HG02885 (cell line): ENCODE results near the gene ARHGAP4.

Experiments
- ATAC-seq: cut with Tn5 transposase; IDR thresholded peaks from one replicate; pipeline ENCODE4 v1.9.1; 2021; ENCODE audit warnings: mild to moderate bottlenecking; ENCODE audit not compliant: unreplicated experiment, poor library complexity

Gene ARHGAP4

DNA sequence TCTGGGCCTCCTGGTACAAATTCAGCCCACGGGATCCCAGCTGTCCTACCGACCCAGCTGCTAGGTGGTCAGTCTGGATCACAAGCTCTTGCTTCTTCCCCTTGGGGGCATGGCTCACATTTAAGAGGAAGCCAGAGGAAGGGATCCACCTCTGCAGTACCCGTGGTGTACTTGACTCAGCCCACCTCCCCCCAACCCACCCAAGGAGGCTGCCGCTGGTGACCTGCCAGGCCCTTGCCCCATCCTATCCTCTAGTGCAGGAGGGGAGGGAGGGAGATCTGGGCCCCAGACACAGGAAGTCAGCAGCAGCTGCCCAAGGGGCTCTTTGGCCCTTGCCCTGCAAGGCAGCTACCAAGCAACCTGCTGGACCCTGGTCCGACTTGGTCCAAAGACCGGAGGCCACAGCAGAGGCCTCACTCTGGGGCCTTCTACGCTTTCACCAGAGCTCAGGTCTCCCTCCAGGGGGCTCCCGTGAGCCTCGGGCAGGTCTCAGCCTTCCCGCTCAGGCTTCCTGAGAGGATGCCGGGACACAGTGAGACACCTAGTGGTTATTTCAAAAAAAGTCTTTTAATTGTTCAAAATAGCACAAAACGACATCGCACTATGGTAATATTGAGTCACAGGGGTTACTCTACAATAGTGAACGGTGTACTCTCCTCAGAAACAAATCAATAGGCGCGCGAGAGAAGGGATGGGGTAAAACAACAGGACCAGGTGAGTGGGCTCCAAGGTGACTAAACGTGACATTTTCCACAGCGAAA lies 21.1 kb upstream of the ARHGAP4 start:
- peak; percentile 83 for ATAC-seq

DNA sequence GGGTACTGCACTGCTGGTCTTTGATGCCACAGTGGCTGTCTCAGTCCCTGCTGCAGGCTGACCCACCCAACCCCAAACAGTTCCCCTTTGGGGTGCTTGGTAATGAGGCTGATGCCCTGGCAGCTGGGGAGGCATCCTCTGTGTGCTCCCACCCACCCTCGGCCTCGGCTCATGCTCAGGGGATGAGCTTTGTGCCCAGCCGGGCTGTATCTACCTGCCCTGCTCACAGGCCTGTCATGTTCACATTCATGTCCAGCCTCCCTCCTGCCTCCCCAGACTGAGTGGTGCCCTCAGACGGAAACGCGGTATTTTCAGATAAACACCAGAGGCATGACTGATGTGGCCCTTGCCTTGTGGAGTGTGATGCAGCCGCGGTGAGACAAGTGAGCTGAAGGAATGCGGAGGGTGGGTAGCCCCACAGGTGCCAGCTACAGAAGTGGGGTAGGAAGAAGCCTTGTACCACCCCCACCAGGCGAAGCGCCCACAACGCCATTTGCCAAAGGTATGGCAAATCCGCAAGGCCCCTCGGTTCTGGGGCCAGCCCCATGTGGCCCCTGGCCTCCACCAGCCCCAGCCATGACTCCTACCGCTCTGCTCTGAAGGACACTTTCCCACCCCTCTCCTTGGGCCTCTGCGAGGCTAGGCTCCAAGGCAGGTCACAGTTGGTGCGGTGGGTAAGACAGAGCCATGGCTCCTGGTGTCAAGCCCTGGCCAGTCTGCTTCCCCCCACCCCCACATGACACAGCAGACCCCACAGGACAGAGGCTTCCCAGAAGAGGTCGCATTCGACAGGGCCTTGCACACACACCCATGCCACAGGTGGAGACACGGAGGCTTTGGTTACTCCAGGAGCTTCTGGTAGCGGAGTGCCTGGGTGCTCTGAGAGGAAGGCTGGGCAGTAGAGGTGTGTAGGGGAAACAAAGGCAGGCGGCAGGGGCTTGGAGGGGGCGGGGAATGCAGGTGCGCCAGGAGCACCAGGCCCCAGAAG lies 20.2 kb upstream of the ARHGAP4 start:
- ATAC-seq: no peak

DNA sequence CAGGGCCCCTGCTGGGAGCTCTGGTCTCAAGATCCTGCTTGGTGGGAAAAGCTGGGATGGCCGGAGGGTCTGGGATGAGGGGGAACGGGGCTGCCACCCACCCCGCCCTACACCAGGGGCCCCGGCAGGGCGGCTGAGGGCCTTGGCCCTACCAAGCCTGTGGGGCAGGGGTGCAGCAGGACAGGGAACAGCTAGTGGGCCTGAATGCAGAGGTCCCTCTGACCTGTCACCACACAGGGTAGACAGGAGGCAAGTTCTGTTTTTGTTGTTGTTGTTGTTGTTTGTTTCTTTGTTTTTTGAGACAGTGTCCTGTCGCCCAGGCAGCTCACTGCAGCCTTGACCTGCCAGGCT lies 18.7 kb upstream of the ARHGAP4 start:
- no peak for ATAC-seq

DNA sequence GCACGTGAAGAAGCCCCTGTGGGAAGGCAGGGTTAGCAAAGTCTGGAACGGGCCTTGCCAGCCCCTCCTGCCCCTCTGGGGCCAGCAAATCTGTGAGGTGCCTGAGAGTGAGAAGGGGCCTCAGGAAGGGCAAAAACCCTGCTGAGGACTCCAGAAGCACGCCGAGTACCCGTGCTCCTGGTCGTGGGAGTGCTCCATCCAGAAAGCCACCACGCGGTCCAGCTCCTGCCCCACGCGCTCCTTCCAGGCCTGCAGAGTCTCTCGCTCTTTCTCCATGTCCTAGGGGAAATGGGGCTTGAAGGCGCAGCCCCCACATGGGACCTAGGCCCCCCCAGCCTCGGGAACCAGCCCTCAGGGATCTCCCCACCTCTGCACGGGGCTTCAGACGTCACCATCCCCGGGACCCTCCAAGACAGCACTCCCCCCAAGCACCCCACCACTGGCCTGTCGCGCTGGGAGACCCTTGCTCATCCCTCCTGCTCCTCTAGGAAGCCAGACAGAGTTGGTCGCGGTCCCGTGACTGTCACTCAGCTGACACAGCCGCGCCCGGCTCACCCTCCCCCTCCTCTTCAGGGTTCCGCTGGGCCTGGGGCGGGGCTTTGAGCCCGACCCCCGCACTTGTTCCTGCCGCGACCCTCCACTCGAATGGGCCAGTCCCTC lies 18.2 kb upstream of the ARHGAP4 start, which contains the start of gene RENBP:
Gene RENBP, minus strand, starts transcription at position 504 of the 660 bp plus-strand sequence. Its CDS starts 33 bp downstream, at position 471.
- no peak for ATAC-seq

DNA sequence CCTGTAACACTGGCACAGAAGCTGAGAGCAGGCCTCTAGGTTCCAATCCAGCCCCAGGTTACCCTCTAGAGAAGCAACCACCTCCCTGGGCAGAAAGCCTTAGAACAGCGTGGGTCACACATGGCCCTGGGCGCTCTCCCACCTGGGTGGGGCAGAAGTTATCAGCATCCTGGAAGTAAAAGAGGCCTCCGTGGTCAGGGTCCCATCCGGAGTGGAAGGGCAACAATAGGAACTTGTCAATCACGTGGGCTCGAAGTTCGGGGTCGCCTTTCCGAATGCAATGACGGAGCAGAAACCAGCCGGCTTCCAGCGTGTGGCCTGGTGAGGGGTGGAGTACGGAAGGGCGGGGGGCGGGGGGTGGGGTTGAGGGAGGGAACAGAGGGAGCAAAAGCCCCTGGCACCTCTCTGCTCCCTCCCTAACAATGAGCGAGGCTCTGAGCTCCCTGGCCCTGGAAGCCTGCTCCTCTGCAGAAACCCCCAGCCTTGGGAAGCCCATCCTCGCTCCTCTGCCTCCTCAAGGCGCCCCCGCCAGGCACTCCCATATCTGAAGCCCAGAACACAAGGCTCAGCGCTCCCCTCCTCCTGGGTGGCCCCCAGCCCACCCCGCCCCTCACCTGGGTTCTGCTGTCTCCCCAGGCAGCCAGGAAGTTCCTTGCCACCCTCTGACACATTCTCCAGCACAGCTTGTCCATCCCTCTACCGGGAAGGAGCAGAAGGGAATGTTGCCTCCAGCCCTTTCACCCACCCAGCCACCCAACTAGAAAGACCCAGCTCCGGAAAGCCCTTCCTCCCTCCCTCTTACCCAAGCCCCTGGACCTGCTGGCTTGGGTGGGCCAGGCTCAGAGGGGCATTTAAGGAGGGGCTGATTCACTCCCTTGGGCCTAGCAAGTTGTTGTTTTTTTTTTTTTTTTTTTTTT lies 15.5 kb upstream of the ARHGAP4 start:
- ATAC-seq: no peak

DNA sequence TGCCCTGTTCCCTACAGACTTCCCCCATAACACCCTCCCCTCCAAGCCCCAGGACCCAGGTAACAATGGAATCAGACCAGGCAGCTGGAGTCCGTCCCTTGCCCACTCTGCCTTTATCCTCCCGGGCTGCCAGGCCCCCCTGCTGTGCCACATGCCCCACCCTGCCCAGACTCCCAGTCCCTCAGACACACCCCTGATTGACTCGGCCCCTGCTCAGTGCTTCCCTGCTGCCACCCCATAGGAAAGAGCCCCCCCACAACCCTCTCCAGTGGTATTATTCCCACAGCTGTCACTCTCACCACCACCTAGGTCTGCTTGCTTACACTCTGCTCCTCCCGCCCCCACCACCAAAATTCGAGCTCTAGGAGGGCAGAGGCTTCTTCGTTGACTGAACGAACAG lies 13.5 kb upstream of the ARHGAP4 start:
- no peak for ATAC-seq

DNA sequence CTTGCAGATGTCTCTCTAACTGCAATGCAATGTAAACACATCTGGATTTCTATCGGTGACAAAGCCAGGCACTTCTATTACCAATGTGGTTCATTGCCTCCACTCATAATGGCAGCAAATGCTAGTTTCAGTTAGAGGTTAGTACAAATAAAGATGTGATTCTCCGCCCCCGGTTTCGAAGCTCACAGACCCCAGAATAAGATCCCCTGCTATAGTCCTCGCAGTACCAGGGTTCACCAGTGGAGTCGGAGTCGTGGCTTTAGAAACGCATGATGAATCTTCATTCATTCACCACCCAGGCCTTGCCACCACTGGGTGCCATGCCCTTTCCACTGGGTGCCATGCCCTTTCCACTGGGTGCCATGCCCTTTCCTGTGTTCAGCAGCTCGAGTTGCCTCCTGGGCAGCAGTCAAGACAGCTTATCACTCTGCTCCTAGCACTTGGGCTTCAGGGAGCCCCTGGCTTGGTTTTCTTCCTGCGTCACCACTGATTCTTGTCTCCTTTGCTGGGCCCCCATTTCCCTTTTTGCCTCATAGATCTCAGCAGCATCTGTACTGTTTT lies 12.2 kb upstream of the ARHGAP4 start:
- no peak for ATAC-seq

DNA sequence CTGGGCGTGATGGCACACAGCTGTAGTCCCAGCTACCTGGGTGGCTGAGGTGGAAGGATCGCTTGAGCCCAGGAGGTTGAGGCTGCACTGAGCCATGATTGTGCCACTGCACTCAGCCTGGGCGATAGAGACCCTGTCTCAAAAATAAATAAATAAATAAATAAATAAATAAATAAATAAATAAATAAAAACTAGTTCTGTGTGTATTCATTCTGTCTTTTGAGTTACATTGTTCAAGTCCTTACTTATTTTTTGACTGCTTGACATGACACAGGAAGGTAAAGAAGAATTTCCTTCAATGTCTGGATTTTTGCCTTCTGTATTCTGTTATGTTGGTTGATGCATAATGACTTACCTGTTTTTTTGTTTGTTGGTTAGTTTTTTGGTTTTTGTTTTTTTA lies 11.0 kb upstream of the ARHGAP4 start:
- ATAC-seq: no peak

DNA sequence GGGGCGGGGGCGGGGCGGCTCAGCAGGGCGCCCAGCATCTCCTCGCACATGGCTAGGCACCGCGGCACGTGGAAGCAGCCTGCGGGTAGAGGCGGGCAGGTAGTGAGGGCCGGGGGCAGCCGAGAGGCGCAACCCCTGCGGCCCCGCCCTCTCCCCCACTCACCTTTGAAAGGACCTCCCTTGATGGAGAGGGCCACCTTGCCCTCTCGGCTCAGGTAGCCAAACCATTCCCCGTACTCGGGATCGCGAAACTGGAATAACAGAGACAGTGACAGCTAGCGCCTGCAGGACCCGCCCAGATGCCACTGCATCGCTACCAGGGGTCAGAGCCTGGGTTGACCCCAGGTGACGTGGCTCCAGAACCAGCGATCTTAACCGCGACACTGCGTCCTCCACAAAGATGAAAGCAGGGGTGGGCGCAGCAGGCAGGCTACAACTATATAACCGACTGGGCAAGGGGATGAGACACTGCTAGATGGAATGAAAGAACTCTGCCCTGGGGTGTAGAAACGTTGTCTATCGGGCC lies 9.3 kb upstream of the ARHGAP4 start:
- ATAC-seq: no peak

DNA sequence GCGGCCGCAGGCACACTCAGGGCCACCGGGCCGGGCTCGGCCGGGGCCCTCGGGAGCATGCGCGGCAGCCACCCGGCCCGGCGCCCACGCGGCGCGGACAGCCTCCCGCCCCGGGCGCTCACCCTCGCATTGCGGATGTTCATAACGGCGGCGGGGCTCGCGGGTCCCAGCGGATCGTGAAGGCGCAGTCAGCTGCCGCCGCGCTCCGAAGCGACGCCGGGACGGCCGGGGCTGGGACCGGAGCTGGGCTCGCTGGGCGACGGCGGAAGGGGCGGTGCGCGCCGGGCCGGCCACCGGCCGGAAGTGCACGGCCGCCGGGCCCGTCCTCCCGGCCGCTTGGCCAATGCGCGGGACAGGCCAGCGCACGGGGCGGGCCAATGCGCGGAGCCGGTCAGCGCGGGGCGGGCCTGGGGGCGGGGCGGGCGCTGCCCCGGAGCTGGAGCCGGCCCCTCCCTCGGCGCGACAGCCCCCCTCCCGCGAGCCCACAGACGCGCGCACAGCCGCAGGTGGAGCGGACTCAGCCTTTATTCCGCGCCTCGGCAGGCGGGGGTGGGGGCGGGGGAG lies 8.8 kb upstream of the ARHGAP4 start, which contains the start of gene NAA10:
Gene NAA10, minus strand, starts transcription at position 276 of the 564 bp plus-strand sequence. Its CDS starts 133 bp downstream, at position 143.
- ATAC-seq: peak; percentile 92

DNA sequence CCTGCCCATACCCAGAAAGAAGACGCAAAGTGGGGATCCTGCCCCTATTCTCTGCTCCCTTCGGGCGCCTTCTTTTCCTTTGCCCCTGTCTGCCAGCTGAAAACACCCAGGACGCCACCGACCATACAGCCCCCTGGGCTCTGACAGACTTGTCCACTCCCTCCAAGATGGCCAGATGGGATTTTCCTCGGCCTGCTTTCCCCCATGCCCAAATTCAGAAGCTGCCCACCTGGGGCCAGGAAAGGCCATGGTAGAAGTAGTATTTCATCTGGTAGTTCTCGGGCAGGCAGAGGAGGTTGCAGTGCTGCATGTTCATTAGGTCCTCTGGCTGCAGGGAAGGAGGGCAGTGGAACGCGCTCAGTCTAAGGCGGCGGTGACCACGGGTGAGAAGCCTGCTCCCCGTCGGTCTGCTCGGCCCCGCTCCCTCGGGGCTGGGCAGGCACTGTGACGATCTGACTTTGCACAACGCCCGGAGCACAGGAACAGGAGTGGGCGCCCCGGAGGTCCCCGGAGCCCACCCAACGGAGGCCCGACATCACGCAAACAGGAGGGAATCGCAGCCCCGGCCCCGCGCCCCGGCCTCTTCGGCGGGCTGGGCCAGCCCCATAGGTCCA lies 8.2 kb upstream of the ARHGAP4 start:
- peak; percentile 8 for ATAC-seq

DNA sequence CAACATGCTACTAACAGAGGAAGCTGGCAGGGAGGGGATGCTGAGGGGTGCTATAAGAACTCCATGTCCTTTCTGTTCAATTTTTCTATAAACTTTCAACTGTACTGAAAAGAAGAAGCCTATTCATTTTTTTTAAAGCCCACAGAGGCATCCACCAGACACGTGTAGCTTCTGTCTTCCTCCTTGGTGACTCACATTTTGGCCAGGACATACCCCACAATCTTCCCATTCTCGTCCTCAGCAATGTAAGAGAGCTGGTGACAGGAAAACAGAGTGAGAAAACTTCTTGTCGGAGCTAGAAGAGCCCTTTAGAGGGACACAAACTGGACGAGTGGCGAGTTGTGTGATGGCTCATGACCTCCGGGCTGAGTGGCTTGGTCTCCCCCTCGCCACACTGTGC lies 7.7 kb upstream of the ARHGAP4 start:
- no peak for ATAC-seq

DNA sequence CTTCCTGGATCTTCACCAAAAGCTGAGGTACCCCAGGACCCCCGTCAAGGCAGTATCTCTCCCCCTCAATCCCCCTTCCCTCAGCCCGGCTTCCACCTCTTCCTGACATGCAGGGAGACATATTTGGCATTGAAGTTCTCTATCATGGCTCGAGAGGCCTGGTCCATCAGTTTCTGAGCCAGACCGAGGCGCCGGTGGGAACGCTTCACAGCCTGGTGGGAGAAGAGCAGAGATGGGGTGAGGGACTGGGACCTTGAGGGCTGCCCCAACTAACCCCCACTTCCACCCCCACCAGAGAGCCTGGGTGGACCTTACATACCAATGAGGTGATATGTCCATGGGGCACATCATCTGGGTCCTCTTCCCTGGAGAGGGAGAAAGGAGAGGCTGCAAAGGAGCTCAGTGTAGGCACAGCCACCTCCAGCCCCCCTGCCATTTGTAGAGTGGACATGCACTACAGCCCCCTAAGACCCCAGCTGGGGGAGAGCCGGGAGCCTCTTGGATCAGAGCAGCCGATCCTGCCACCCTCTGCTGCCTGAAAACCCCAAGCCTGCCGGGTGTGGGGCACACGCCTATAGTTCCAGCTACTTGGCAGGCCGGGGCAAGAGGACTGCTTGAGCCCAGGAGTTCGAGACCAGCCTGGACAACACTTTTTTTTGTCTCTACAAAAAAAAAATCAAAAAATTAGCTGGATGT lies 6.3 kb upstream of the ARHGAP4 start:
- no peak for ATAC-seq

DNA sequence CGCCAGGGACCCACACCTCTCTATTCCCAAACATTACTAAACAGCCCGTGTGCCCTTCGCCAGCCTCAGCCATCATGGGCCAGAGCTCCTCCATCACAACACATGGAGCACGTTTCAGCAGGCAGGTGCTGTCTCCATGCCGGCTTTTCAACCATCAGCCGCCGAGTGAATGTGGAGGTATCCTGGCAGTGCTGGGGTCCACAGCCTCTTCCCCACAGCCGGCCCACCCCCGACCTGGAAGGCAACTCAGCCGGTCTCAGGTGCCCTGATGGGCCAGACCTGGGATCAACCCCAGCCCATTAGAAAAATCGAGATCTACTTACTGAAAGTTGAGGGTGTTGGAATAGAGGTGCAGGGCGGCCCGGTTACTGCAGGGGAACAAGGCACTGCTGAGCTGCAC lies 5.7 kb upstream of the ARHGAP4 start:
- ATAC-seq: no peak

DNA sequence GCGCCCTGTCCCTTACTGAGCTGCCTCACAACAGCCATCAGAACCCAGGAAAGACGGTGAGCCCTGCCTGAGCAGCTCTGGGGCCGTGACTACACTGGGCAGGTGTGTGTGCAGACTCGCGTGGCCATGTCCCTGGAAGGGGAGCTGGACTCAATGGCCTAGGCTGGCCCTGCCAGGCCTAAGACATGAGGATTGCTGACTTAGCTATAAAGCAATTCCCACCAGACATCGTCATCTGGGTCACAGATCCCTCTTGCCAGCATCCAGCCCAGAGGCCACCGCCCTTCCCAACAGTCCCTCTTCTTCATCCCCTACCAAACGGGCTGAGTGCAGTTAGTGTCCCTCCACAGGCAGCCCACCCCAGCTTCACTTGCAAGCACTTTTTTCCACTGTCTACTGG lies 5.1 kb upstream of the ARHGAP4 start:
- no peak for ATAC-seq

DNA sequence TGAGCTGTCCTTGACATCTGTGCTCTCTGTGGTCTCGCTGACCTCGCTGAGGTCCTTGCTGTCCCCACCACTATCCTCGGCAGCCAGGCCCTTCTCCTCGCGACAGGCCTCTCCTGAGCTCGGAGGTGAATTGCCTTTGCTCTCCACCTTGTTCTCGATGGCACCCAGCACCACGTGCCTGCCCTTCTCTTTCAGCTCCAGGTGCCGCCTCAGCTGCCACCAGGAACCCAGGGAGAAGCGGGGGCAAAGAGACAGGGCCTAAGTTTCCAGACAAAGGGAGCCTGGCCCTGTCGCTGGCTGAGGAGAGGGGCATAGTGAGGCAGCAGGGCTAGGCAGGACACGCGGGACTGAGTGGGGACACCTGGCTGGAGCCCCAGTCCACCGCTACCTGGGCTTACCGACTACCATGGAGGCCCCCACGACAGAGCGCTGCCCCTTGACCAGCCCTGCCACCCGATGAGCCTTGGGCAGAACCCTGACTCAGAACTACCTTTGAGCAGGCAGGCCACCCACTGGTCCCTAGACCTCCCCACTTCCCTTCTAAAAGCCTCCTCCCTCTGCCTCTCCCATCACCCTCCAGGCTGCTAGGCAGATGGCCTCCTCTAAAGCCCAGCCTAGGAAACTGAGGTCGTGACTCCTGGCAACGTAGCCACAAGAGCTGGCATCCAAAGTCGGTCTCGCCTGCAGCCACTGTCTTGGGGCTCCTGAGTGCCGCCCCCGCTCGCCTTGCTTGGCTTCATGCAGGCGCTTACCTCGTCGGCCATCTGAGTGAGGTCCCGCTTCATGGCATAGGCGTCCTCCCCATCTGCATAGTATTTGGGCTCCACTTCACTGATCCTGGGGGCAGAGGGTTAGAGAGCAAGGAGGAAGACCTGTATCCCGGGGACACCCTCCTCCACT lies 4.2 kb upstream of the ARHGAP4 start:
- no peak for ATAC-seq

DNA sequence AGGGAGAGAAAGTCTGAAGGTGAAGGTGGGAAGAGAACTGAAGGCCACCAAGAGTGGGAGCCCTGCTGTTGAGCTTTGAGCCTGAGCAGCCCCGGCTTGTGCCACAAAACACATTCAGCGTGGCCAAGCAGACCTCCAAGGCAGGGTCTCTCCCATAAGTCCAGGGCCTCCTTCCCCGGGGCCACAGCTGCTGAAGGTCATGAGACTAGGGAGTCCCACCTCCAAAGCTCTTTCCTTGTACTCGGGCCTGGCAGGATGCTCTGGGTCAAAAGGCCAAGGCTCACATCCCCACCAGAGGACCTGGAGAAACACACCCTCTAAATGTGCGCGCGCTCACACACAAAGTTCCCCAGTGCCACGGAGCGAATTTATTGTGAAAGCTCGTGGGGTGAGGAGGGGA lies 3.5 kb upstream of the ARHGAP4 start:
- ATAC-seq: no peak
